Panc1 (cell line): ENCODE results near the gene RNF213. TPM values are rescaled to one million over a fixed set of nuclear protein-coding genes. Genes with fewer than 3 reads are reported as not detected.

ENCODE experiments used
- ATAC-seq: fragments of 200-7000 bp; cut with Tn5 transposase; 2 replicates; pipeline ENCODE4 v1.9.1; 2020; ENCODE audit warnings: mild to moderate bottlenecking, moderate library complexity
- BruUV-seq: library from RNA; stranded (reverse); fragments of 400-500 nt; replicated peaks from 2 replicates; lab custom pipeline; 2021; lab: Mats Ljungman, UMichigan
- CTCF ChIA-PET: fragments of 300-600 bp; sonication (Branson Sonifier 250); formaldehyde crosslinking; loops from one replicate; lab custom pipeline; 2022; ENCODE audit warnings: antibody characterized with exemption; lab: Charles Lee
- POLR2A ChIA-PET: fragments of 300-600 bp; sonication (Branson Sonifier 250); formaldehyde crosslinking; loops from one replicate; lab custom pipeline; 2022; ENCODE audit warnings: antibody characterized with exemption; lab: Charles Lee
- DNase-seq: peaks from one replicate; pipeline ENCODE4 v3.0.0-alpha.2; 2010; ENCODE audit warnings: low read depth, low spot score
- H3K27ac ChIP-seq: 2 replicates; pipeline ENCODE4 v1.5.1; 2011; ENCODE audit warnings: mild to moderate bottlenecking, low read length, inconsistent platforms
- H3K27me3 ChIP-seq: fragments of 200-500 bp; sonication (Bioruptor generic); 2 replicates; pipeline ENCODE4 v1.6.0; 2014; ENCODE audit warnings: low read length, inconsistent platforms; ENCODE audit not compliant: control insufficient read depth, insufficient read depth
- H3K36me3 ChIP-seq: fragments of 200-500 bp; sonication (Bioruptor generic); 2 replicates; pipeline ENCODE4 v1.5.1; 2014; ENCODE audit warnings: inconsistent platforms, mild to moderate bottlenecking, low read length, moderate library complexity; ENCODE audit not compliant: control insufficient read depth, insufficient read depth
- H3K4me1 ChIP-seq: 2 replicates; pipeline ENCODE4 v1.5.1; 2011; ENCODE audit warnings: inconsistent platforms, mild to moderate bottlenecking, low read length, moderate library complexity; ENCODE audit not compliant: control insufficient read depth, insufficient read depth
- H3K4me3 ChIP-seq, 2 experiments: 2 replicates each; pipeline ENCODE4 v1.5.1; 2011 to 2012; ENCODE audit warnings: low read depth in 2 of 2, low read length in 2 of 2, mild to moderate bottlenecking in 2 of 2, inconsistent platforms in 1 of 2, moderate library complexity in 1 of 2
- H3K9me3 ChIP-seq: fragments of 200-500 bp; sonication (Bioruptor generic); 2 replicates; pipeline ENCODE4 v1.5.1; 2014; ENCODE audit warnings: low read depth, mild to moderate bottlenecking, inconsistent platforms, low read length, moderate library complexity; ENCODE audit not compliant: control insufficient read depth, insufficient read depth
- CTCF ChIP-seq: fragments of 450-650 bp; IDR thresholded peaks from 2 replicates; pipeline ENCODE4 v1.5.1; 2017; ENCODE audit warnings: mild to moderate bottlenecking
- POLR2AphosphoS5 ChIP-seq: IDR thresholded peaks from 2 replicates; pipeline ENCODE4 v1.6.1; 2012; ENCODE audit warnings: mild to moderate bottlenecking, low read depth, low read length, moderate library complexity
- REST ChIP-seq, 2 experiments: IDR thresholded peaks; 2 replicates each; pipeline ENCODE4 v1.6.1; 2011 to 2012; ENCODE audit warnings: low read depth in 2 of 2, control low read depth in 1 of 2, low read length in 1 of 2, mild to moderate bottlenecking in 1 of 2, moderate library complexity in 1 of 2; ENCODE audit not compliant: insufficient read depth in 1 of 2
- SIN3A ChIP-seq: IDR thresholded peaks from 2 replicates; pipeline ENCODE4 v1.6.1; 2012; ENCODE audit warnings: low read depth, mild to moderate bottlenecking, low read length, moderate library complexity, borderline replicate concordance; ENCODE audit not compliant: insufficient read depth
- TCF7L2 ChIP-seq: IDR thresholded peaks from 2 replicates; pipeline ENCODE4 v1.6.1; 2011; ENCODE audit warnings: mild to moderate bottlenecking, low read depth, low read length, inconsistent platforms
- in situ Hi-C: cut with HindIII; loops from 2 replicates; pipeline ENCODE4 v1.10.0; 2016; ENCODE audit warnings: low sequenced_read_pairs, low pct_unique_long_range_greater_than_20kb
- intact Hi-C: fragments of 100-400 bp; cut with micrococcal nuclease; formaldehyde crosslinking; loops from one replicate; pipeline ENCODE4 v1.10.0; 2022; ENCODE audit not compliant: unreplicated experiment
- total RNA-seq: library from RNA; stranded (reverse); gene quantifications from one replicate; pipeline ENCODE4 v1.2.1, GENCODE V29; 2021; ENCODE audit not compliant: unreplicated experiment

RNF213 gene
- total RNA-seq, 1 experiment from 2014 or later, result 230 TPM

- H3K4me1 ChIP-seq, result no peaks in the 10 kb centered on the region
- BruUV-seq, result no TSS peak
- TF ChIP-seq REST (IDR thresholded peaks at IDR 0.05; ENCODE audit: insufficient read depth in 1 of 2, low read depth in 2 of 2, low read length in 1 of 2) (no peak), TCF7L2 (no peak), POLR2AphosphoS5 (no peak), CTCF (no peak), SIN3A (no peak)
- intact Hi-C loops (no loop called here), in situ Hi-C loops (no loop called here)
- POLR2A ChIA-PET, result no interaction called here
- DNase-seq, result no peak
- no peaks in the 10 kb centered on the region for H3K36me3 ChIP-seq
- no peak overlapping the region for H3K4me3 ChIP-seq
- no peak for ATAC-seq
- no peaks in the 10 kb centered on the region for H3K27me3 ChIP-seq
- CTCF ChIA-PET, result no interaction called here
- no peak overlapping the region for H3K27ac ChIP-seq
- H3K9me3 ChIP-seq, result no peaks in the 10 kb centered on the region
Observed at GRCh38 chr17:80433916-80434666, 173.4 kb downstream of the RNF213 start.

- no peak for TF ChIP-seq POLR2AphosphoS5
- TF ChIP-seq TCF7L2, result no peak
- TF ChIP-seq REST (IDR thresholded peaks at IDR 0.05; ENCODE audit: insufficient read depth in 1 of 2, low read depth in 2 of 2, low read length in 1 of 2), result no peak
- no peak for TF ChIP-seq SIN3A
- TF ChIP-seq CTCF, result no peak
- no peaks in the 10 kb centered on the region for H3K9me3 ChIP-seq
- BruUV-seq, result no TSS peak
- H3K27ac ChIP-seq, result no peak overlapping the region
- intact Hi-C loops (no loop called here), in situ Hi-C loops (no loop called here)
- no peaks in the 10 kb centered on the region for H3K4me1 ChIP-seq
- ChIA-PET CTCF (no interaction called here), POLR2A (no interaction called here)
- ATAC-seq (no peak), DNase-seq (no peak)
- no peaks in the 10 kb centered on the region for H3K36me3 ChIP-seq
- H3K4me3 ChIP-seq, result no peak overlapping the region
- no peaks in the 10 kb centered on the region for H3K27me3 ChIP-seq
Observed at GRCh38 chr17:80437532-80437931, 176.9 kb downstream of the RNF213 start.
